ENCODE data around the gene DPPA4.

Gene DPPA4

GRCh38 chr3:109336291-109336861 lies 970 bp downstream of the DPPA4 start:
- no peak for DNase-seq

GRCh38 chr3:109334572-109334971 lies 2.8 kb downstream of the DPPA4 start:
- no peak for DNase-seq

- DNase-seq, result no peak
These were observed 5.7 kb downstream of the DPPA4 start for GRCh38 chr3:109331692-109332091.

- DNase-seq, result no peak
These were observed 6.9 kb downstream of the DPPA4 start for GRCh38 chr3:109330405-109330804.

- no peak for DNase-seq
These were observed 9.1 kb downstream of the DPPA4 start for GRCh38 chr3:109328202-109328601.

GRCh38 chr3:109325657-109326056 lies 11.7 kb downstream of the DPPA4 start:
- no peak for DNase-seq

GRCh38 chr3:109325109-109325508 lies 12.2 kb downstream of the DPPA4 start:
- no peak for DNase-seq

GRCh38 chr3:109316162-109316730 lies 21.1 kb downstream of the DPPA4 start, which contains the start of gene DPPA2:
Gene DPPA2 (minus strand): TSS chr3:109316517. CDS start chr3:109314542, 1,975 bp downstream.
- DNase-seq, result no peak

GRCh38 chr3:109313061-109313460 lies 24.3 kb downstream of the DPPA4 start:
- no peak for DNase-seq

GRCh38 chr3:109297496-109297895 lies 39.9 kb downstream of the DPPA4 start:
- no peak for DNase-seq

GRCh38 chr3:109284071-109284470 lies 53.3 kb downstream of the DPPA4 start:
- no peak for DNase-seq

- no peak for DNase-seq
These were observed 58.8 kb downstream of the DPPA4 start for GRCh38 chr3:109278546-109278945.

GRCh38 chr3:109278141-109278540 lies 59.2 kb downstream of the DPPA4 start:
- DNase-seq, result no peak
